Psoas muscle (tissue), 8 donors: ENCODE measurements around the gene PDE10A. TPM values are rescaled to one million over a fixed set of nuclear protein-coding genes. Genes with fewer than 3 reads are reported as not detected.

Experiments used
- ATAC-seq, 4 donors: fragments of 200-7000 bp; cut with Tn5 transposase; one replicate each; pipeline ENCODE4 v1.9.1; 2020; ENCODE audit warnings: moderate library complexity in 3 of 4, mild to moderate bottlenecking in 2 of 4
- DNase-seq, 2 donors: peaks; one replicate each; pipeline ENCODE4 v3.0.0-alpha.2; 2020
- H3K27ac ChIP-seq: fragments of 200-600 bp; one replicate; pipeline ENCODE4 v1.8.0; 2022
- H3K27me3 ChIP-seq, 3 donors: fragments of 200-600 bp in 1 of 3; one replicate each; pipeline versions ENCODE4 v1.6.1 to v1.8.0; 2013 to 2022; ENCODE audit warnings: low read length in 2 of 3, mild to moderate bottlenecking in 2 of 3, moderate library complexity in 1 of 3; ENCODE audit not compliant: insufficient read depth in 3 of 3
- H3K36me3 ChIP-seq, 2 donors: fragments of 200-600 bp in 1 of 2; one replicate each; pipeline versions ENCODE4 v1.6.1 to v1.8.0; 2013 to 2022; ENCODE audit warnings: low read depth in 1 of 2, mild to moderate bottlenecking in 1 of 2, moderate library complexity in 1 of 2; ENCODE audit not compliant: insufficient read depth in 1 of 2
- H3K4me1 ChIP-seq: fragments of 200-600 bp; one replicate; pipeline ENCODE4 v1.8.0; 2022
- H3K4me3 ChIP-seq: fragments of 200-600 bp; one replicate; pipeline ENCODE4 v1.8.0; 2022; ENCODE audit warnings: mild to moderate bottlenecking
- H3K9me3 ChIP-seq: fragments of 200-600 bp; one replicate; pipeline ENCODE4 v1.8.0; 2022
- whole genome bisulfite sequencing, 3 donors: extraction: QIAGEN DNeasy Blood & Tissue Kit; methylation state at CpG; one replicate each; pipeline versions ENCODE4 v1.1.6 to v1.1.7; 2013; 5-methylcytosine and 5-hydroxymethylcytosine counted together
- intact Hi-C, 2 donors: fragments of 100-400 bp; cut with DNase I; formaldehyde crosslinking; loops; one replicate each; pipeline versions ENCODE4 v1.11.0 to v1.14.2; 2022
- polyA plus RNA-seq, 3 donors: library from polyadenylated mRNA; stranded (reverse); fragments of 200-250 nt; gene quantifications; one replicate each; pipeline ENCODE4 v1.2.3, GENCODE V29; 2013
- total RNA-seq, 4 donors: library from RNA; stranded (reverse); fragmentation: NEBNext Ultra II Directional in 2 of 4; extraction: Animal tissue kit (Norgen Biotek cat#: 25700) in 2 of 4; gene quantifications; one replicate each; pipeline versions ENCODE4 v1.2.1 to v1.2.4, GENCODE V29; 2021 to 2023
- TF ChIP-seq, protein P1 (sequence below): fragments of 200-600 bp; IDR thresholded peaks from one replicate; pipeline ENCODE4 v1.8.0; 2022; ENCODE audit warnings: antibody characterized with exemption
- donor health status: healthy with polysubstance abuse.
- donor health status: DM: no; HTN: no; CAD: no; lungs with moderate emphysema.
- donor health status: Bipolar disorder and iron deficiency.
- donor health status: healthy.
- donor health status: DM: yes; HTN: yes; CAD: no.
- donor health status: DM: no; HTN: no; CAD: no.
- donor health status: DM: no; HTN: no; CAD: no.
- donor health status: DM: yes; HTN: yes; CAD: no.

The PDE10A gene
- total and polyA plus RNA-seq, 7 donors = 0.74 to 3.6 (median 1.1) TPM

- Histone ChIP-seq H3K27me3 (no peaks in the 10 kb centered on the region), H3K4me3 (no peak overlapping the region), H3K36me3 (no peaks in the 10 kb centered on the region), H3K9me3 (no peaks in the 10 kb centered on the region), H3K27ac (no peak overlapping the region), H3K4me1 (no peaks in the 10 kb centered on the region)
- TF ChIP-seq, protein P1, sequence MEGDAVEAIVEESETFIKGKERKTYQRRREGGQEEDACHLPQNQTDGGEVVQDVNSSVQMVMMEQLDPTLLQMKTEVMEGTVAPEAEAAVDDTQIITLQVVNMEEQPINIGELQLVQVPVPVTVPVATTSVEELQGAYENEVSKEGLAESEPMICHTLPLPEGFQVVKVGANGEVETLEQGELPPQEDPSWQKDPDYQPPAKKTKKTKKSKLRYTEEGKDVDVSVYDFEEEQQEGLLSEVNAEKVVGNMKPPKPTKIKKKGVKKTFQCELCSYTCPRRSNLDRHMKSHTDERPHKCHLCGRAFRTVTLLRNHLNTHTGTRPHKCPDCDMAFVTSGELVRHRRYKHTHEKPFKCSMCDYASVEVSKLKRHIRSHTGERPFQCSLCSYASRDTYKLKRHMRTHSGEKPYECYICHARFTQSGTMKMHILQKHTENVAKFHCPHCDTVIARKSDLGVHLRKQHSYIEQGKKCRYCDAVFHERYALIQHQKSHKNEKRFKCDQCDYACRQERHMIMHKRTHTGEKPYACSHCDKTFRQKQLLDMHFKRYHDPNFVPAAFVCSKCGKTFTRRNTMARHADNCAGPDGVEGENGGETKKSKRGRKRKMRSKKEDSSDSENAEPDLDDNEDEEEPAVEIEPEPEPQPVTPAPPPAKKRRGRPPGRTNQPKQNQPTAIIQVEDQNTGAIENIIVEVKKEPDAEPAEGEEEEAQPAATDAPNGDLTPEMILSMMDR = no peak
- ATAC-seq (no peak), DNase-seq (no peak)
- intact Hi-C loops = no loop called here
Observed at GRCh38 chr6:165585060-165585459, 78.0 kb downstream of the PDE10A start.

DNA sequence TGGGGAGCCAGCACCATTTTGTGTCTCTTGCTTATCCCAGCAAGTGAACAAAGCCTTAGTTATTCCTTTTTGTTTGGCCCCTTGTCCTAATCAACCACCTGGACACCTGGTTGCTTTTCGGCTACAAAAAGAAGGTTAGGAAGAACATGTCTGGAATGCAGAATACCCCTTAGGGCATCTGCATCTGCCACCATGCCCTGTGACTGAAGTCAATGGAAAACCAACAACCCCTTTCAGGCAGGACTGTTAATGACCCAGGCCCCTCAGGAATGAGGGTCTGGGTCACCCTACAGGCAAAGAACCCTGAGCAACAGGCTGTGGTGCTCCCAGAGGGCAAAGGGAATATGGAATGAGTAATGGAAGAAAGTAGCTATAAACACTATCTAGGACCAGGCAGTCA lies 78.5 kb downstream of the PDE10A start:
- WGBS, 3 donors = 96 to 100% (median 100%) methylated on average over 1 of the region's 1 CpG
- H3K27me3 ChIP-seq = no peaks in the 10 kb centered on the region
- no peaks in the 10 kb centered on the region for H3K36me3 ChIP-seq
- DNase-seq = no peak
- intact Hi-C loops = no loop called here
- no peak overlapping the region for H3K27ac ChIP-seq
- TF ChIP-seq, protein P1 = no peak
- no peak overlapping the region for H3K4me3 ChIP-seq
- no peaks in the 10 kb centered on the region for H3K9me3 ChIP-seq
- no peak for ATAC-seq
- H3K4me1 ChIP-seq = no peaks in the 10 kb centered on the region

GRCh38 chr6:165581678-165582077 lies 81.4 kb downstream of the PDE10A start:
- Histone ChIP-seq H3K36me3 (no peaks in the 10 kb centered on the region), H3K27ac (no peak overlapping the region), H3K4me1 (no peaks in the 10 kb centered on the region), H3K27me3 (no peaks in the 10 kb centered on the region), H3K9me3 (no peaks in the 10 kb centered on the region), H3K4me3 (no peak overlapping the region)
- no peak for ATAC-seq
- WGBS, 3 donors = 91 to 98% (median 95%) methylated on average over 1 of the region's 1 CpG
- intact Hi-C loops = no loop called here
- TF ChIP-seq, protein P1 = no peak
- no peak for DNase-seq

DNA sequence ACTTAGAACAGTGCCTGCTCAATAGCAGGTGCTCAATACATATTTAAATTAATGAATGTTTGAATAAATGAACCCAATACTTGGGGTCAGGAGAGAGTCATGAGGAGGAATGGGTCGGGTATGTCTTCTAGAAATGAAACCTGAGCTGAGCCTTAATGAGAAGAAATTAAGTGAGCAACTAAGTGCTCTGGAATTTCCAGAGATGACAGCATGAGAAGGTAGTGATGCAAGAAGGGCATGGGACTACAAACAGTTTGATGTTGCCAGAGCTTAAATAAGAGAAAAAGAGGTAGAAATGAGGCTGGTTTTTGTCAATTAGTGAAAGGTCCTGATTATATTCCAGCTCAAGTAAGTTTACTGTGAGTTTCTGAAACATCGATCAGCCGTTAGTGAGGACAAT lies 82.9 kb downstream of the PDE10A start:
- intact Hi-C loops = no loop called here

DNA sequence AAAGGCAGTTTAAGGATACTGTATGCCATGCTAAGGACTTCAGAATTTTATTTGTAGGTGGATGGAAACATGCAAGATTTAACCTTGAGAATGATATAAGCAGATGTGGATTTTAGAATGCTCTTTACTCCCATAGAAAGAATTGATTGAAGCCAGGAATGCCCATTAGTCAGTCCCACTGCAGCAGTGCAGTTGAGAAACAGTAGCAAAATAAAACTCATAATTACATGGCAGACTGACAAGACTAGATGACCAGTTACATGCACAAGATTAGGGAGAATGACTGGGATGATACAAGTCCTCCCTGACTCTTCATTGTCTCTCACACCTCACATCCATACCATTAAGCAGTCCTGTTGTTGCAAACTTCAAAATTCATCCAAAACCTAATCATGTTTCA lies 83.9 kb downstream of the PDE10A start:
- Histone ChIP-seq H3K27ac (no peak overlapping the region), H3K36me3 (no peaks in the 10 kb centered on the region), H3K27me3 (no peaks in the 10 kb centered on the region), H3K4me1 (peaks cover 5% of the 10 kb centered on the region), H3K9me3 (no peaks in the 10 kb centered on the region), H3K4me3 (no peak overlapping the region)
- TF ChIP-seq, protein P1 = no peak
- no peak for DNase-seq
- intact Hi-C loops = no loop called here
- no peak for ATAC-seq

More for the DNA sequence above, 82.9 kb downstream of the PDE10A start:
- 86 to 94% (median 87%) methylated on average over 3 of the region's 3 CpGs for WGBS, 3 donors
- Histone ChIP-seq H3K27me3 (no peaks in the 10 kb centered on the region), H3K36me3 (no peaks in the 10 kb centered on the region), H3K27ac (no peak overlapping the region), H3K4me1 (no peaks in the 10 kb centered on the region), H3K4me3 (no peak overlapping the region), H3K9me3 (no peaks in the 10 kb centered on the region)
- no peak for ATAC-seq
- DNase-seq = no peak
- TF ChIP-seq, protein P1 = no peak
